ENCODE measurements around the gene NIN.

DNA sequence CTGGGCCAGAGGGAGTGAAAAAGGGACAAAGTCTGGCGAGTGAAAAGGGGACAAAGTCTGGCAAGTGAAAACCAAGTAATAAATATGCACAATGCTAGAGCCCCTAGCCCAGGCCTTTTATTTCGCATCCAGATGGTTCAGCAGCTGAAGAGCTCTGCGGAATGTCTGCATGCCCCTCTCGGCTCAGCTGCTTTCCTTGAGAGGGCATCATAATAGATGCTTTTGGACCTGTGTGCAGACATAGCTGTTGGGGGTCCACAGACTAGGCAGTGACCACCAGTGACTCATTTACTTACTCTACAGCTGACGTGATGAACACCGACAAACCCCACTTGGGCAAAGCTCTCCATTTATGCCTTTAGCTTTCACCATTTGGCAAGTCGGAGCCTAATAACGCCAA lies 4.3 kb downstream of the NIN start:
- no peak for TF ChIP-seq POLR2A (IDR thresholded peaks at IDR 0.05)
- TF ChIP-seq, protein P1, sequence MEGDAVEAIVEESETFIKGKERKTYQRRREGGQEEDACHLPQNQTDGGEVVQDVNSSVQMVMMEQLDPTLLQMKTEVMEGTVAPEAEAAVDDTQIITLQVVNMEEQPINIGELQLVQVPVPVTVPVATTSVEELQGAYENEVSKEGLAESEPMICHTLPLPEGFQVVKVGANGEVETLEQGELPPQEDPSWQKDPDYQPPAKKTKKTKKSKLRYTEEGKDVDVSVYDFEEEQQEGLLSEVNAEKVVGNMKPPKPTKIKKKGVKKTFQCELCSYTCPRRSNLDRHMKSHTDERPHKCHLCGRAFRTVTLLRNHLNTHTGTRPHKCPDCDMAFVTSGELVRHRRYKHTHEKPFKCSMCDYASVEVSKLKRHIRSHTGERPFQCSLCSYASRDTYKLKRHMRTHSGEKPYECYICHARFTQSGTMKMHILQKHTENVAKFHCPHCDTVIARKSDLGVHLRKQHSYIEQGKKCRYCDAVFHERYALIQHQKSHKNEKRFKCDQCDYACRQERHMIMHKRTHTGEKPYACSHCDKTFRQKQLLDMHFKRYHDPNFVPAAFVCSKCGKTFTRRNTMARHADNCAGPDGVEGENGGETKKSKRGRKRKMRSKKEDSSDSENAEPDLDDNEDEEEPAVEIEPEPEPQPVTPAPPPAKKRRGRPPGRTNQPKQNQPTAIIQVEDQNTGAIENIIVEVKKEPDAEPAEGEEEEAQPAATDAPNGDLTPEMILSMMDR (IDR thresholded peaks at IDR 0.05) = no peak
- TF ChIP-seq EP300 (IDR thresholded peaks at IDR 0.05) = no peak
